Activated CD8-positive, alpha-beta memory T cell treated with anti-CD3 and anti-CD28 coated beads for 48 hours (primary cell): ENCODE measurements around the gene CNTN5.

ENCODE experiments used
- DNase-seq, 3 experiments: peaks; one replicate each; pipeline ENCODE4 v3.0.0-alpha.2; 2020; ENCODE audit warnings: low read depth in 2 of 3, low spot score in 2 of 3

Gene CNTN5

GRCh38 chr11:100403816-100404215 is 1383.1 kb downstream of the CNTN5 start:
- no peak for DNase-seq

GRCh38 chr11:100404907-100405306 is 1384.2 kb downstream of the CNTN5 start:
- DNase-seq: no peak
